Glutamatergic neuron (in vitro differentiated cells): Measurements from ENCODE around the gene ZMPSTE24. TPM values are rescaled to one million over a fixed set of nuclear protein-coding genes. Genes with fewer than 3 reads are reported as not detected.

ENCODE experiments used
- DNase-seq: peaks from one replicate; pipeline ENCODE4 v3.0.0; 2022
- H3K27ac Mint-ChIP-seq: one replicate; pipeline ENCODE4 v1.8.0; 2020; ENCODE audit warnings: mild to moderate bottlenecking, mixed read lengths, inconsistent platforms; ENCODE audit not compliant: unreplicated experiment
- H3K27me3 Mint-ChIP-seq: one replicate; pipeline ENCODE4 v1.8.0; 2020; ENCODE audit warnings: mild to moderate bottlenecking, moderate library complexity, mixed read lengths, inconsistent platforms; ENCODE audit not compliant: unreplicated experiment
- H3K36me3 Mint-ChIP-seq: one replicate; pipeline ENCODE4 v1.8.0; 2020; ENCODE audit warnings: mild to moderate bottlenecking, mixed read lengths, inconsistent platforms; ENCODE audit not compliant: unreplicated experiment
- H3K4me1 Mint-ChIP-seq: one replicate; pipeline ENCODE4 v1.8.0; 2020; ENCODE audit warnings: mild to moderate bottlenecking, low read depth, mixed read lengths, inconsistent platforms; ENCODE audit not compliant: unreplicated experiment
- H3K4me3 Mint-ChIP-seq: one replicate; pipeline ENCODE4 v1.8.0; 2020; ENCODE audit warnings: mild to moderate bottlenecking, mixed read lengths, inconsistent platforms; ENCODE audit not compliant: unreplicated experiment
- H3K9me3 Mint-ChIP-seq: one replicate; pipeline ENCODE4 v1.8.0; 2020; ENCODE audit warnings: mild to moderate bottlenecking, moderate library complexity, mixed read lengths, inconsistent platforms; ENCODE audit not compliant: unreplicated experiment
- CTCF ChIP-seq: fragments of 200-600 bp; sonication (generic); IDR thresholded peaks from one replicate; pipeline ENCODE4 v1.5.0; 2021; ENCODE audit not compliant: partially characterized antibody, unreplicated experiment
- total RNA-seq: library from RNA; stranded (reverse); fragmentation: NEBNext Ultra II Directional; extraction: Animal tissue kit (Norgen Biotek cat#: 25700); gene quantifications from one replicate; pipeline ENCODE4 v1.2.1, GENCODE V29; 2021; ENCODE audit not compliant: unreplicated experiment

Gene ZMPSTE24
- total RNA-seq, 1 donor from 2014 or later = 32.8 TPM

- Mint-ChIP-seq H3K4me3 (no peak overlapping the region), H3K9me3 (no peaks in the 10 kb centered on the region), H3K27ac (no peak overlapping the region), H3K27me3 (peaks cover 2% of the 10 kb centered on the region), H3K36me3 (no peaks in the 10 kb centered on the region), H3K4me1 (no peaks in the 10 kb centered on the region)
- no peak for TF ChIP-seq CTCF
- DNase-seq = no peak
Measured at GRCh38 chr1:40241362-40241761, 16.7 kb upstream of the ZMPSTE24 start.

- Mint-ChIP-seq H3K36me3 (no peaks in the 10 kb centered on the region), H3K27me3 (peaks cover 2% of the 10 kb centered on the region), H3K9me3 (no peaks in the 10 kb centered on the region), H3K4me3 (no peak overlapping the region), H3K27ac (no peak overlapping the region), H3K4me1 (no peaks in the 10 kb centered on the region)
- TF ChIP-seq CTCF = no peak
- no peak for DNase-seq
Measured at GRCh38 chr1:40243351-40243750, 14.7 kb upstream of the ZMPSTE24 start.

- no peaks in the 10 kb centered on the region for H3K36me3 Mint-ChIP-seq
- H3K27me3 Mint-ChIP-seq = peaks cover 2% of the 10 kb centered on the region
- no peaks in the 10 kb centered on the region for H3K9me3 Mint-ChIP-seq
- no peak for DNase-seq
- H3K4me1 Mint-ChIP-seq = no peaks in the 10 kb centered on the region
- no peak overlapping the region for H3K27ac Mint-ChIP-seq
- H3K4me3 Mint-ChIP-seq = no peak overlapping the region
- no peak for TF ChIP-seq CTCF
Measured at GRCh38 chr1:40244138-40244744, 13.8 kb upstream of the ZMPSTE24 start.

GRCh38 chr1:40245686-40246085 lies 12.3 kb upstream of the ZMPSTE24 start:
- Mint-ChIP-seq H3K4me1 (no peaks in the 10 kb centered on the region), H3K27me3 (peaks cover 2% of the 10 kb centered on the region), H3K27ac (no peak overlapping the region), H3K9me3 (no peaks in the 10 kb centered on the region), H3K36me3 (no peaks in the 10 kb centered on the region), H3K4me3 (no peak overlapping the region)
- no peak for DNase-seq
- TF ChIP-seq CTCF = no peak

GRCh38 chr1:40247655-40248054 lies 10.4 kb upstream of the ZMPSTE24 start, which contains the start of gene TMCO2:
Gene TMCO2 (plus strand): TSS chr1:40247937. CDS start chr1:40247994, 57 bp downstream.
- TF ChIP-seq CTCF = no peak
- H3K27ac Mint-ChIP-seq = no peak within 1 kb of the TSS
- H3K36me3 Mint-ChIP-seq = no peaks in the 10 kb centered on the region
- no peak for DNase-seq
- no peak within 1 kb of the TSS for H3K4me3 Mint-ChIP-seq
- peaks cover 2% of the 10 kb centered on the region for H3K27me3 Mint-ChIP-seq
- no peaks in the 10 kb centered on the region for H3K9me3 Mint-ChIP-seq
- no peaks in the 10 kb centered on the region for H3K4me1 Mint-ChIP-seq
